ENCODE data around the gene RBM39.

Gene RBM39

DNA sequence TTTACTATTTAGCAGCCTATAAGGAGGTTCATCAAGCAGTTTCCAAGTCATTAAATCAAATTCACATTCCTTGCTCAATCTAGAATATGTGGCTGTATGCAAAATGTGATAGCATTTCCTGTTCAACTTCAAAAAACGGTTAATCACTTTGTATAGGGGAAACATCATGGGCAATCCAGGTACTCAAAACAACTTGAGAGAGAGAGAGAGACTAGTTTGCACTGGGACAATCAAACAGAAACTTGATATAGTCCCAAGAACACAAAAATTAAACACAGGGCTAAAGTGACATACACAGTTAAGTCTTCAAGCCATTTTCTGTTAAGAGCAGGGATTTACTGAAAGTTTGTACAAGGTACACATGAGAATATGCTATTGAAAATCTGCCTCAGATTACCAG lies 84.8 kb downstream of the RBM39 start:
- no peaks in the 10 kb centered on the region for H3K27me3 ChIP-seq (ENCODE audit: control insufficient read depth in 2 of 2, insufficient read depth in 2 of 2, low read length in 2 of 2)
- H3K4me1 ChIP-seq (ENCODE audit: control insufficient read depth in 2 of 2, insufficient read depth in 2 of 2, low read length in 2 of 2) = peaks cover 9% of the 10 kb centered on the region in 2 donors
- peaks cover 26 to 29% of the 10 kb centered on the region in 2 donors for H3K36me3 ChIP-seq (ENCODE audit: control insufficient read depth in 2 of 2, insufficient read depth in 2 of 2, low read length in 2 of 2)
- no peak overlapping the region for H3K9ac ChIP-seq (ENCODE audit: low read depth in 1 of 2, low read length in 2 of 2)
- H3K4me3 ChIP-seq (ENCODE audit: low read length in 2 of 2) = no peak overlapping the region
- H3K9me3 ChIP-seq (ENCODE audit: control insufficient read depth in 2 of 2, low read length in 2 of 2) = no peaks in the 10 kb centered on the region
- no peak overlapping the region for H3K27ac ChIP-seq (ENCODE audit: low read depth in 2 of 2, low read length in 2 of 2)

DNA sequence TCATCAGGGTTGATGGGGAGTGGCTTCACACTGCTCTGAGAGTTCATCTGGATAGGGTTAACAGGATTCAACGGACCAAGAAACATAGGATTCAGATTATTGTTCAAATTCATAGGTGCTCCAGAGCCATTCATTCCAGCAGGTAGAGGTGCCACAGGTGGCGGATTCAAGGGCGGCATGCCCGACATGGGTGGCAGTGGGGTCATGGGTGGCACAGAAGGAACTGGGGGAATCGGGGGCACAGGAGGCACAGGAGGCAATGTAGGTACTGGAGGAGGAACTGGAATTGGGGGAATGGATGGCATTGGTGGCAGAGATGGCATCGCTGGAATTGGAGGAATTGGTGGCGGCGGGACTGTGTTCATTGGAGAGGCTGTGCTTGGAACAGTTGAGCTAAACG lies 87.6 kb downstream of the RBM39 start:
- Histone ChIP-seq H3K4me3 (ENCODE audit: low read length in 2 of 2) (no peak overlapping the region), H3K9ac (ENCODE audit: low read depth in 1 of 2, low read length in 2 of 2) (no peak overlapping the region), H3K36me3 (ENCODE audit: control insufficient read depth in 2 of 2, insufficient read depth in 2 of 2, low read length in 2 of 2) (peaks cover 26 to 31% of the 10 kb centered on the region in 2 donors), H3K27ac (ENCODE audit: low read depth in 2 of 2, low read length in 2 of 2) (no peak overlapping the region), H3K9me3 (ENCODE audit: control insufficient read depth in 2 of 2, low read length in 2 of 2) (no peaks in the 10 kb centered on the region), H3K4me1 (ENCODE audit: control insufficient read depth in 2 of 2, insufficient read depth in 2 of 2, low read length in 2 of 2) (peaks cover 0 to 2% of the 10 kb centered on the region in 2 donors), H3K27me3 (ENCODE audit: control insufficient read depth in 2 of 2, insufficient read depth in 2 of 2, low read length in 2 of 2) (no peaks in the 10 kb centered on the region)

DNA sequence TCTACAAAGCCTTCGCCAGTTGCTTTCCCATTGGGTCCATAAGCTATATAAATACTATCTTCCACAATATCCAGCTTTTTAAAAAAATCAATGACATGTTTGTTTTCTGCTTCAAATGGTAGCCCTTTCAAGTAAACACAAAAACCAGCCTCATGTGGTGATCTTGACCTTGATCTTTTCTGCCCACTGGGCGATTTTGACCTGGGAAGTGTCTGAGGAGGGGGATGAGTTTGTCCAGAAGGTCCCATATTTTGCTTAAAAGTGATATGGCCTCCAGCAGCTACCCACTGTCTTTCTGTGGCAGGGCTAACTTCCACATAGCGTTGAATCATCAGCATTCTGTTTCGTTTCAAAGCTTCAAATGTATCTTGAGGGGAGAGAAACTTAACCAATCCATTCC lies 88.2 kb downstream of the RBM39 start:
- Histone ChIP-seq H3K9ac (ENCODE audit: low read depth in 1 of 2, low read length in 2 of 2) (no peak overlapping the region), H3K27me3 (ENCODE audit: control insufficient read depth in 2 of 2, insufficient read depth in 2 of 2, low read length in 2 of 2) (no peaks in the 10 kb centered on the region), H3K4me3 (ENCODE audit: low read length in 2 of 2) (no peak overlapping the region), H3K36me3 (ENCODE audit: control insufficient read depth in 2 of 2, insufficient read depth in 2 of 2, low read length in 2 of 2) (peaks cover 26 to 33% of the 10 kb centered on the region in 2 donors), H3K27ac (ENCODE audit: low read depth in 2 of 2, low read length in 2 of 2) (no peak overlapping the region), H3K4me1 (ENCODE audit: control insufficient read depth in 2 of 2, insufficient read depth in 2 of 2, low read length in 2 of 2) (peaks cover 0 to 2% of the 10 kb centered on the region in 2 donors), H3K9me3 (ENCODE audit: control insufficient read depth in 2 of 2, low read length in 2 of 2) (no peaks in the 10 kb centered on the region)
